SHP77 treated with DMSO at 0.1 percent for 48 hours (cell line): ENCODE data around the gene ATXN7L2.

ENCODE experiments used
- DNase-seq: peaks from one replicate; lab custom pipeline; 2025; lab: John Stamatoyannopoulos, UW

ATXN7L2 gene

GRCh38 chr1:109523706-109524105, 40.0 kb downstream of the ATXN7L2 start:
- no peak for DNase-seq

DNA sequence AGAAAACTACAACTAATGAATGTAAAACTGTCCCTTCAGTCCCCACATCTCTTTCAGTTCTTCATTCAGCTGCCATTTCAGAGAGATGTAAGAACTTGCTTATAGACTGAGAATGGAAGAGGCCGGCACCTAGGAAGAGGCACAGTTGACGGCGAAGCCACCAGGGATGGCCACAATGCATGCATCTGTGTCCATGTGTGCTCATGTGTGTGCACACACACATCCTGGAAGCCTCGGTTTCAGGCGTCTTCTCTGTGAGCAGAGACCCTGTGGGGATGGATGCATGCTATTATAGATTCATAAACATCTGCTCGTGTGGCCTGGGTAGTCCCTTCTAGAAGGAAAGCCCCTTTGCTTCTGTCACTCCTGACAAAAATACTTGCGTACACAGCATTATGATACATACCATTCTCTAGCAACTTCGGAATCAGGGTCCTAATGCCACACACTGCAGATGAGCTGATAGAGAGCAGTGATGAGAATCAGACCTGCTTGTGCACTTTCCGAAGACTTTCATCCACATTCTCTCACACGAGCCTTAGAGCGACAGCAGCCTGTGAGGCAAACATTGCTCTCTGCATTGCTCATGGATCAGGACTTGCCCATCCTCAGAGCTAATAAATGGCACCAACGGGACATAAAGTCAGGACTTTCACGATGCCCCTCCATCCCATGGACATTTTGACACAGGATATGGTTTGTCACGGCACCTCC, 43.5 kb downstream of the ATXN7L2 start:
- DNase-seq = no peak

- no peak for DNase-seq
Measured at GRCh38 chr1:109527846-109528695, 44.4 kb downstream of the ATXN7L2 start.

DNA sequence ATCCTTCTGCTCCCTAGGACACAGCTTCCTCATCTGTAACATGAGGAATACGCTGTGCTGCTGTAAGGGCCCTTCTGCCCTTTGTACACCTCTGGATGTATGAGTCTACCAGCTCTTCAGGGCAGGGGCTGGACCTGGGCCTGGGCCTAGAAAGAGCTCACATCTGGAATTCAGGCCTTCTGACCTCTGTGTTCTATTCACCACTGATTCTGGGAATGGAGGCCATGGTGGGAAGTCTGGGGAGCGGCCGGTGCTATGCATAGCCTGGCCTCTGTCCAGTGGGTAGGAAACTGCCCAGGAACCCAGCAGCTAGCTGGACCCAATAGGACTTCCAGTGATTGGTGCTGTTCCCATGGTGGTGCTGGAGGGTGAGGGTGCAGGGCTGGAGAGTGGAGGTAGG, 45.0 kb downstream of the ATXN7L2 start:
- no peak for DNase-seq

DNA sequence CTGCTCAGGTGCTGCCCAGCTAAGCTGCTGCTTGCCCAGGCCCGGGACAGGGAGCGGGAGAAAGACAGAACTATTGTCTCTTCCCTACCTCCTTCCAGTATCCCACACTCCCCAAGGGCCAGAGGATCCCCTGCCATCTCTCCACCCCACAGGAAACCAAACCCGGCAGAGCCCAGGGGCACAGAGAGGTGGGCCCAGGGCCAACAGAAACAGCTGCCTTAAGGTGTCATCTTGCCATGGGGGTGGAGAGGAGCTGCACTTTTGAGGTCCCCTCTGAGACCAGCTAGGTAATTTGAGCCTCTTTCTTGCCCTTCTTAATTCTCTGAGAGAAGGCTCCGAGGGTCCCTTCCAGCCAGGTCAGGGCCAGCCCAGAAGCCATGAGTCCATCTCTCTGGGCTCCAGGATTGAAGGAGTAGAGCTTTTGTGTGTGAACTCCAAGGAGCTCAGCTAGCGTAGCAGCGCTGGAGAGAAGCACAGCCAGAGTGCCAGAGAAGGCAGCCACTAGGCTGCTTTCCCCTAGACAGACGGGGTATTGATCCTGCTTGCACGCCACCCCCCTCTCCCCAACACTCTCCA, 46.3 kb downstream of the ATXN7L2 start:
- DNase-seq = no peak

DNA sequence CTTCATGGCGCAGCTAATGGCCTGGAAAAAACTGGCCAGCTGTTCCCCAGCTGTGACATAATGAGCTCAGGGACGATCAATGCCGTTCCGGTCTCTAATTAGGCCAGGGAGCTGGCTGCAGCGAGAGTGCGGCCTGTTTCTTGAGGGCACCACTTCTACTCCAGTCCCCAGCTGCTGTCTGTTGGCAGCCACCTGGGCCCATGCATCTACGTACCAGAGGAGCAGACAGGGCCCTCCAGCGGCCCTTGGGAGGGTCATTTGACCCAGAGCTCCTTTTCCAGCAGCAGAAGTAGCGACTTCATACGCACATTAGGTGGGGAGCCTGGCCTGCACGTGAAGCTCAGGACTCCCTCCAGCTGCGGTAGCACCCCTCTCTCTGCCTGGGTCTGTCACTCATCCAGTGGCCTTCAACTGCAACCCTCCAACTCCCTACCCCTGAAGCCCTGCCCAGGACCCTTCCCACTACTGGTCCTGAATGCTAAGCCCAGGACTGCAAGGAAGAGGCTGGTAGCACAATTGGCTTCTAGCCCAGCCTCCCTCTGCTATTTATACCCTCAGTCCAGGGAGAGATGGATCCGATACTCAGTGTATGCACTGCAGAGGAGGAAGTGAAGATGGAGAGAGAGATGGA, 46.9 kb downstream of the ATXN7L2 start:
- DNase-seq = peak; percentile 57

GRCh38 chr1:109531380-109531779, 47.7 kb downstream of the ATXN7L2 start:
- DNase-seq = no peak

- no peak for DNase-seq
Measured at GRCh38 chr1:109531826-109532364, 48.2 kb downstream of the ATXN7L2 start.

GRCh38 chr1:109532365-109533136, 48.8 kb downstream of the ATXN7L2 start:
- DNase-seq = peak; percentile 61

GRCh38 chr1:109534307-109534858, 50.7 kb downstream of the ATXN7L2 start:
- no peak for DNase-seq

DNA sequence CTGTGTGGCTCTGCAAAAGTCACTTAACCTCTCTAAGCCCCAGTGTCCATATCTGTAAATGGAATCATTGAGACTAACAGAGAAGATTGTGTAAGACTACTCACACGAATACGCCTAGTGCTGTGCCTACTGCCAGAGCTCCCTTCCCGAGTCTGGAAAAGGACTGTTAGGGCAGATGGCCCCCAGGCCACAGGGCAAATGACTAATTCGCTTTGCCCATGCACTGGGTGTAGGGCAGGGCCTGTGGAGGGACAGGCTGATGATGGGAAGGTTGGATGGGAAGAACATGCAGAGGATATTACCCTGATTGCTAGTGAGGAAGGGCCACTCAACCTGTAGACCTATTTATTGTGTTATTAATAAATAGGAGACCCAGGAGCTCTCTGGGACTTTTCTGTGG, 51.8 kb downstream of the ATXN7L2 start:
- no peak for DNase-seq

- DNase-seq = no peak
Measured at GRCh38 chr1:109535971-109536491, 52.3 kb downstream of the ATXN7L2 start.

DNA sequence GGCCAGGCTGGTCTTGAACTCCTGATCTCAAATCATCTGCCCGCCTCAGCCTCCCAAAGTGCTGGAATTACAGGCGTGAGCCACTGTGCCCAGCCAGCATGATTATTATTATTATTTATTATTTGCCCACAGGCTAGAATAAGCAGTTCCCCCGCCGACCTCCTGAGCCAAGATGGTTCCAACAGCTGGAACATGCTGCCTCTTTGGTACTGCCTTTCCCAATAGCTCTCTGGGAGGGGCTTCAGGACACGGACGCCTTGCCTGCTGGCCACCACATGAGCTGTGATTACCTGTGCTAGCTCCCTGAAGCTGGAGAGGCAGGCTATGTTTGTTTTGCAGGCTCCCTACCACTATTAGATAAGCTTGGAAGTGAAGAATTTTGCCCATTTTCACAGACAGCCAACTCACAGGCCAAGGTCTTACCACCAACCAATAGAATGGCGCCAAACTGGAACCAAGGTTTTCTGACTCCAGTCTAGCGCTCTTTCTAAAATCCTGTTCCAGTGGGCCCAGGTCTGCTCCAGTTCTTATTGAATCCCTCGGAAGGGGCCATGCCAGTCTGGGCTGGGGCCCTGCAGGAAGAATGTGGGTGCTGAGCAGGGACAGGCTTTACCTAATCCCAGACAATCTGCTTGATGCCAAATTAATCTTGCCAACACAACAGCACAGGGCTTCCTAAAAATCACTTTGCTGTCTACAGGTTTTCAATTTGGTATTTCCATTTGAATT, 53.9 kb downstream of the ATXN7L2 start:
- DNase-seq = no peak

- DNase-seq = no peak
Measured at GRCh38 chr1:109538827-109539555, 55.3 kb downstream of the ATXN7L2 start.

GRCh38 chr1:109539676-109540075, 56.0 kb downstream of the ATXN7L2 start, which contains the start of gene GPR61:
Gene GPR61 (plus strand): TSS chr1:109539872. CDS start chr1:109543023, 3,151 bp downstream.
- no peak for DNase-seq

DNA sequence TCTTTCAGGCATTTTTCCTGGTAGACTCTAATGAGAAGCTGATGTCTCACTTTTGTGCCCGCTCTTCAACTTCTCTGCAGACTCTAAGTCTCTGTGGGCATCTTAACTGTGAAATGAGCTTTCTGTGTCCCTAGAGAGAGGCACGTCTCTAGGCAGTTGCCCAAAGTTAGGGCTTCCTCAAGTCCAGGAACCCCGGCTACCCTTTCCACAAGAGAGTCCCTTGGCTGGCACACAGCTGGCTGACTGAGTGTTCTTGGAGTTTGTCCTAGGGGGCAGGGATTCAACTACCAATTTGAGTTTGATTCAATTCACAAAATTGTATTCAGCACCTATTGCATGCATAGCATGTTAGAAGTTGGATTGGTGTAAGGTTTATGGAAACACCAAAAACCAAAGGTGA, 57.4 kb downstream of the ATXN7L2 start:
- DNase-seq = no peak
